Heart right ventricle (tissue), 16 donors: Measurements from ENCODE around the gene TUBGCP3. TPM values are rescaled to one million over a fixed set of nuclear protein-coding genes. Genes with fewer than 3 reads are reported as not detected.

ENCODE experiments used
- ATAC-seq, 8 donors: fragments of 200-7000 bp; cut with Tn5 transposase; one replicate each; pipeline ENCODE4 v1.9.1; 2020; ENCODE audit warnings: mild to moderate bottlenecking in 8 of 8, moderate library complexity in 8 of 8, moderate number of reproducible peaks in 1 of 8
- DNase-seq, 2 donors: peaks; one replicate each; pipeline ENCODE4 v3.0.0-alpha.2; 2020
- H3K27ac ChIP-seq, 10 donors: fragments of 200-600 bp; sonication (generic) in 2 of 10; one replicate each; pipeline versions ENCODE4 v1.5.0 to v1.8.0; 2020 to 2022; ENCODE audit warnings: mild to moderate bottlenecking in 3 of 10
- H3K27me3 ChIP-seq, 7 donors: fragments of 200-600 bp; one replicate each; pipeline ENCODE4 v1.8.0; 2021 to 2022; ENCODE audit warnings: mild to moderate bottlenecking in 2 of 7
- H3K36me3 ChIP-seq, 9 donors: fragments of 200-600 bp; sonication (generic) in 1 of 9; one replicate each; pipeline versions ENCODE4 v1.5.0 to v1.8.0; 2020 to 2022; ENCODE audit warnings: mild to moderate bottlenecking in 2 of 9
- H3K4me1 ChIP-seq, 9 donors: fragments of 200-600 bp; sonication (generic) in 1 of 9; one replicate each; pipeline versions ENCODE4 v1.5.0 to v1.8.0; 2020 to 2022; ENCODE audit warnings: mild to moderate bottlenecking in 4 of 9
- H3K4me3 ChIP-seq, 10 donors: fragments of 200-600 bp; sonication (generic) in 2 of 10; one replicate each; pipeline versions ENCODE4 v1.5.0 to v1.8.0; 2020 to 2022; ENCODE audit warnings: mild to moderate bottlenecking in 7 of 10, moderate library complexity in 2 of 10
- H3K9me3 ChIP-seq, 11 donors: fragments of 200-600 bp in 10 of 11; sonication (generic) in 2 of 11; one replicate each; pipeline versions ENCODE4 v1.5.0 to v1.8.0; 2013 to 2022; ENCODE audit warnings: mild to moderate bottlenecking in 2 of 11, control low read depth in 1 of 11, moderate library complexity in 1 of 11
- CTCF ChIP-seq, 9 donors: fragments of 200-600 bp; sonication (generic) in 2 of 9; IDR thresholded peaks; one replicate each; pipeline versions ENCODE4 v1.5.0 to v1.8.0; 2021 to 2022; ENCODE audit warnings: antibody characterized with exemption in 9 of 9, mild to moderate bottlenecking in 5 of 9, moderate library complexity in 1 of 9
- WGBS, 2 donors: extraction: QIAGEN DNeasy Blood & Tissue Kit; methylation state at CpG; one replicate each; pipeline ENCODE4 v1.1.7; 2013; ENCODE audit warnings: inconsistent platforms in 1 of 2; 5-methylcytosine and 5-hydroxymethylcytosine counted together
- intact Hi-C, 10 donors: fragments of 100-400 bp; cut with DNase I; formaldehyde crosslinking; loops; one replicate each; pipeline versions ENCODE4 v1.11.1 to v1.14.2; 2022
- polyA plus RNA-seq, 2 donors: library from polyadenylated mRNA; stranded (reverse); fragments of 200-250 nt; gene quantifications; one replicate each; pipeline ENCODE4 v1.2.3, GENCODE V29; 2013
- total RNA-seq, 10 donors: library from RNA; stranded (reverse); fragmentation: NEBNext Ultra II Directional in 3 of 10; extraction: Animal tissue kit (Norgen Biotek cat#: 25700) in 3 of 10; gene quantifications; one replicate each; pipeline versions ENCODE4 v1.2.1 to v1.2.4, GENCODE V29; 2021 to 2023
- donor health status: Arrhythmogenic right ventricular cardiomyopathy.
- donor health status: ischemic (EF 13 %, LVEDD 7.1; RV severe dilation, severe dysfunction).
- donor health status: healthy with polysubstance abuse.
- donor health status: DM: no; HTN: yes; CAD: no.
- donor health status: DM: no; HTN: no; CAD: no.
- donor health status: ischemic (EF 25% LVEDD 6.9; RV normal size, moderate dysfunction).
- donor health status: ischemic (EF 25% LVEDD 5.7; RV mildly dilated, moderate dysfunction).
- donor health status: healthy.
- donor health status: DM: yes; HTN: yes; CAD: no.
- donor health status: Ischemic cardiomyopathy.
- donor health status: ischemic (EF 35%, LVEDD 5.7; RV mildly dilated, moderate dysfunction).
- donor health status: nonischemic (EF 11% LVEDD 7.7; RV severe dilation, severe dysfunction).
- donor health status: DM: yes; HTN: yes; CAD: no.
- donor health status: PGD.
- donor health status: ischemic (EF 29% LVEDD 5.4; RV normal size, mild dysfunction).
- donor health status: nonischemic (EF 23%, LVEDD 6.1; RV moderate dilation, normal function).

The TUBGCP3 gene
- total and polyA plus RNA-seq, 12 donors = 10.6 to 25.8 (median 17.7) TPM

GRCh38 chr13:112619730-112620631, 32.0 kb upstream of the TUBGCP3 start:
- DNase-seq (no peak), ATAC-seq (peak; percentile 57 to 88 (median 77))
- 62 to 64% methylated on average over 24 of the region's 24 CpGs for WGBS, 2 donors
- Histone ChIP-seq H3K27ac (no peak overlapping the region), H3K36me3 (no peaks in the 10 kb centered on the region), H3K4me3 (no peak overlapping the region), H3K4me1 (peaks cover 0 to 7% (median 0%) of the 10 kb centered on the region in 9 donors), H3K9me3 (no peaks in the 10 kb centered on the region), H3K27me3 (peaks cover 0 to 14% (median 3%) of the 10 kb centered on the region in 7 donors)
- intact Hi-C loops = loop anchor here in 1 of 10 donors (5.0 kb wide), 1 partner anchor 652 kb away; no protein-coding TSS in a partner anchor
- no peak for TF ChIP-seq CTCF (IDR thresholded peaks at IDR 0.05)

- TF ChIP-seq CTCF (IDR thresholded peaks at IDR 0.05) = no peak
- Histone ChIP-seq H3K4me3 (no peak overlapping the region), H3K9me3 (no peaks in the 10 kb centered on the region), H3K4me1 (peaks cover 0 to 7% (median 0%) of the 10 kb centered on the region in 9 donors), H3K36me3 (no peaks in the 10 kb centered on the region), H3K27ac (no peak overlapping the region), H3K27me3 (peaks cover 0 to 14% (median 3%) of the 10 kb centered on the region in 7 donors)
- DNase-seq (no peak), ATAC-seq (peak in 1 of 8 donors; percentile 6)
- WGBS, 2 donors = 93 to 95% methylated on average over 12 of the region's 12 CpGs
- intact Hi-C loops = no loop called here
Measured at GRCh38 chr13:112618501-112618900, 30.5 kb upstream of the TUBGCP3 start.

- DNase-seq (no peak), ATAC-seq (no peak)
- Histone ChIP-seq H3K27ac (no peak overlapping the region), H3K4me3 (no peak overlapping the region), H3K36me3 (no peaks in the 10 kb centered on the region), H3K4me1 (peaks cover 0 to 7% (median 0%) of the 10 kb centered on the region in 9 donors), H3K9me3 (no peaks in the 10 kb centered on the region), H3K27me3 (peaks cover 0 to 15% (median 3%) of the 10 kb centered on the region in 7 donors)
- TF ChIP-seq CTCF (IDR thresholded peaks at IDR 0.05) = no peak
- intact Hi-C loops = loop anchor here in 1 of 10 donors (2.0 kb wide), 1 partner anchor 257 kb away; no protein-coding TSS in a partner anchor
- WGBS, 2 donors = 93 to 94% methylated on average over 18 of the region's 18 CpGs
Measured at GRCh38 chr13:112617754-112618375, 29.9 kb upstream of the TUBGCP3 start.

- Histone ChIP-seq H3K27ac (no peak overlapping the region), H3K27me3 (peaks cover 0 to 12% (median 0%) of the 10 kb centered on the region in 7 donors), H3K4me1 (peaks cover 0 to 7% (median 0%) of the 10 kb centered on the region in 9 donors), H3K4me3 (no peak overlapping the region), H3K9me3 (no peaks in the 10 kb centered on the region), H3K36me3 (no peaks in the 10 kb centered on the region)
- ATAC-seq = peak in 7 of 8 donors; percentile 32 to 69 (median 55)
- intact Hi-C loops = loop anchor here in 1 of 10 donors (2.0 kb wide), 1 partner anchor 258 kb away; no protein-coding TSS in a partner anchor
- peak; percentile 18 to 72 (median 63) for TF ChIP-seq CTCF (IDR thresholded peaks at IDR 0.05)
- WGBS, 2 donors = 59 to 65% methylated on average over 13 of the region's 13 CpGs
- DNase-seq = peak in 1 of 2 donors; percentile 22
Measured at GRCh38 chr13:112616586-112617362, 28.8 kb upstream of the TUBGCP3 start.
